Common myeloid progenitor, CD34-positive (primary cell): ENCODE data around the gene TMEM117.

Source experiments
- CTCF ChIA-PET: fragments of 350-600 bp; sonication (Branson Sonifier 250); formaldehyde crosslinking; loops from one replicate; lab custom pipeline; 2021; ENCODE audit warnings: antibody characterized with exemption; lab: Charles Lee
- POLR2A ChIA-PET: fragments of 350-600 bp; sonication (Branson Sonifier 250); formaldehyde crosslinking; loops from one replicate; lab custom pipeline; 2021; ENCODE audit warnings: antibody characterized with exemption; lab: Charles Lee
- DNase-seq, 3 donors: peaks; one replicate each; pipeline versions ENCODE4 v3.0.0 to v3.0.0-alpha.2; 2013
- H3K27ac ChIP-seq, 2 experiments: 1 replicate in 1 of 2; 2 replicates in 1 of 2; pipeline ENCODE4 v1.7.0; 2013; ENCODE audit warnings: inconsistent platforms in 2 of 2, low read length in 2 of 2, mild to moderate bottlenecking in 2 of 2, low read depth in 1 of 2, moderate library complexity in 1 of 2; ENCODE audit not compliant: severe bottlenecking in 2 of 2, insufficient read depth in 1 of 2, poor library complexity in 1 of 2
- H3K27me3 ChIP-seq, 5 experiments: replicated peaks in 2 of 5; 1 replicate in 3 of 5; 2 replicates in 2 of 5; pipeline versions ENCODE4 v1.6.1 to v1.7.0; 2013; ENCODE audit warnings: low read length in 4 of 5, mild to moderate bottlenecking in 2 of 5, moderate library complexity in 2 of 5, inconsistent platforms in 1 of 5; ENCODE audit not compliant: insufficient read depth in 5 of 5, control insufficient read depth in 4 of 5
- H3K36me3 ChIP-seq, 4 experiments: 1 replicate in 2 of 4; 2 replicates in 2 of 4; pipeline versions ENCODE4 v1.6.1 to v1.7.0; 2013; ENCODE audit warnings: low read length in 3 of 4, control low read depth in 1 of 4, mild to moderate bottlenecking in 1 of 4; ENCODE audit not compliant: control insufficient read depth in 4 of 4, insufficient read depth in 4 of 4
- H3K4me1 ChIP-seq, 4 experiments: 1 replicate in 3 of 4; 2 replicates in 1 of 4; pipeline versions ENCODE4 v1.6.1 to v1.7.1; 2013; ENCODE audit warnings: low read length in 3 of 4, mild to moderate bottlenecking in 3 of 4, control low read depth in 1 of 4, inconsistent platforms in 1 of 4, moderate library complexity in 1 of 4; ENCODE audit not compliant: control insufficient read depth in 4 of 4, insufficient read depth in 4 of 4; ENCODE audit errors: control extremely low read depth in 1 of 4
- H3K4me3 ChIP-seq, 7 experiments: 1 replicate in 4 of 7; 2 replicates in 3 of 7; pipeline versions ENCODE4 v1.5.1 to v1.7.0; 2013; ENCODE audit warnings: mild to moderate bottlenecking in 7 of 7, low read length in 6 of 7, moderate library complexity in 6 of 7, inconsistent platforms in 2 of 7, low read depth in 2 of 7, control low read depth in 1 of 7; ENCODE audit not compliant: insufficient read depth in 4 of 7, control insufficient read depth in 1 of 7; ENCODE audit errors: extremely low read depth in 1 of 7
- H3K9me3 ChIP-seq, 5 experiments: 1 replicate in 4 of 5; 2 replicates in 1 of 5; pipeline versions ENCODE4 v1.6.1 to v1.7.1; 2013; ENCODE audit warnings: low read length in 4 of 5, mild to moderate bottlenecking in 2 of 5, inconsistent platforms in 1 of 5, low read depth in 1 of 5, moderate library complexity in 1 of 5; ENCODE audit not compliant: control insufficient read depth in 4 of 5, insufficient read depth in 2 of 5; ENCODE audit errors: control extremely low read depth in 1 of 5
- WGBS: methylation state at CpG from one replicate; pipeline ENCODE4 v1.1.5; 2013; ENCODE audit not compliant: insufficient coverage; 5-methylcytosine and 5-hydroxymethylcytosine counted together

TMEM117 gene

DNA sequence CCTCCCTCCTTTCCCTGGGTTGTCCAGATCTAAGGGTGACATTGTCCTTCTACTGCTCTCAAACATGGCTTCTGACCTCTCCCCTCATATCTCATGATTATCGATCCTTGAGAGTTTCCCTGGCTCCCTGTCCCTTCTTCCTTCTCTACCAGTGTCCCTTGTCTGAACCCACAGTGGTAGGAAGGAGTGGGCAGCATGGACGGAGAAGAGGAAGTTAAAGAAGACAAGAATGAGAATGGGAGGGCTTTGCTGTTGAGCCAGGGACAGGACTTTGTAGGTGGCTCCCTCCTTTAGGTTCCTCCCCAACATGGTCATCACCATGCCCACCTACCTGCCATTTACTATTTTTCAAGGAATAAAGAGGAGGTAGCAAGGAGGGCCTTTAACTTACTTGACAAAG, 166.7 kb downstream of the TMEM117 start:
- Histone ChIP-seq H3K4me3 (no peak overlapping the region), H3K4me1 (no peaks in the 10 kb centered on the region), H3K27me3 (no peaks in the 10 kb centered on the region), H3K9me3 (peaks cover 0 to 2% (median 0%) of the 10 kb centered on the region in 5 experiments), H3K36me3 (no peaks in the 10 kb centered on the region), H3K27ac (no peak overlapping the region)
- no CpG with 5 or more reads among the region's 2 CpGs for WGBS
- DNase-seq, result no peak
- ChIA-PET POLR2A (no interaction called here), CTCF (no interaction called here)

DNA sequence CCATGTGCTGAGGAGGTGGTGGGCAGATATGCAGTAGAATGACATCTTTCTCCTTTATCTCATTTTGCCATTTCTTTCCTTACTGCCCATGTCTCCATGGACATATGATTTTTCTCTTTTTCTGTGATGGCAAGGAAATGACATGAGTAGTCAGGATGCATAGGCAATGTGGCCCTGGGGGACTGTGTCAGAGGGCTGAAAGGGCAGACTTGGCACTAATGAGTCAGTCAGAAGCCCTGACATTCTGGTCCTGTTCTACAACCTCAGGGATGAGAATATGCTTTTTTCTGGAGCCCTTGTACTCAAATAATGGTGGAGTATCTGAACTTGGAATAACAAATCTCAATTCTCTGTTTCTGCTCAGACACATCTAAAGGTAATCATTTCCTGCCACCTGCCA, 167.8 kb downstream of the TMEM117 start:
- Histone ChIP-seq H3K36me3 (peaks cover 0 to 2% (median 0%) of the 10 kb centered on the region in 4 experiments), H3K9me3 (peaks cover 0 to 5% (median 3%) of the 10 kb centered on the region in 5 experiments), H3K4me1 (no peaks in the 10 kb centered on the region), H3K4me3 (no peak overlapping the region), H3K27me3 (no peaks in the 10 kb centered on the region), H3K27ac (no peak overlapping the region)
- CTCF ChIA-PET, result no interaction called here
- POLR2A ChIA-PET, result no interaction called here
- DNase-seq, result no peak

DNA sequence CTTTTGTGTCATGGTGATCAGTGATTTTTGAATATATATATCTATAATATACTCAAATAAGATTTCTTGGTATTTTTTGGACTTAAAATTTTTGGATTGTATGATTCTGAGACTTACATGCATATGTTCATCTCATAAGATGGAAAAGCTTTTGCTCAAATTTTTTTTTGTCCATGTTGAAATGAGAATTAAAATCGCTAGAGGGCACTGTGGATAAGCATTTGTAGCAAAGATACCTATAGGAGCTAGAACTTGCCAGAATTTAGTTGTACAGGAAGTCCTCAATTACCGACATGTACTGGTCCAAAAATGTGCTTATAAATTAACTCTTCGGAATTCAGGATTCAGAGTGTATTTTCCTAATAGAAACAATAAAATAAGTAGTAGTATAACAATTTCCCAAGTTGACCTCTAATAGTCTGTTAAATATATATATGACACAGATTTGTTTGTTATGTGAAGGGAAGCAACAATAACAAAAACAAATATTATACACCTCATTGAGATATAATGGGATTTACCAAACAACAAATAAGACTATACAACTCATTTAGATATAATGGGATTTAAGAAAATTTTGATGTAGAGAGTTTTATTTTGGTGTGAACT, 179.6 kb downstream of the TMEM117 start:
- WGBS, result 0% methylated on average over 2 of the region's 3 CpGs

DNA sequence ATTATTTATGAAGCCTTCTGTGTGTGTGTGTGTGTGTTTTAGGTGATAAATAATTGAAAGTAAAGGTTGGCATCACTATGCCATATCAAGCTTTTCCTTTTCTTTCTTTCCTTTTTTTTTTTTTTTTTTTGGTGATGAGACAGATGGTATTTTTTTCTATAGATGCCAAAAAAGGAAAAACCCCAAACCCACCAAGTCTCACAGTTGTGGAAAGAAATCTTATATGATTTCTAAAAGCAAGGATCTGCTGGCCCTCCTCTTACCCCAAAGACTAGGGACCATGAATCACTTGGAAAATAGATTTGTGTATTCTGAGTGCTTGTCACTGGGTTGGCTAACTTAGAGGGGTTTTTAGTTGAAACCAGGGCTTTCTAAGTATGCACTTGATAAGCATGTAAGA, 181.3 kb downstream of the TMEM117 start:
- no peak overlapping the region for H3K27ac ChIP-seq
- no peaks in the 10 kb centered on the region for H3K27me3 ChIP-seq
- no peak for DNase-seq
- H3K4me3 ChIP-seq, result no peak overlapping the region
- H3K4me1 ChIP-seq, result peaks cover 0 to 3% (median 0%) of the 10 kb centered on the region in 4 experiments
- H3K36me3 ChIP-seq, result no peaks in the 10 kb centered on the region
- no peaks in the 10 kb centered on the region for H3K9me3 ChIP-seq
- POLR2A ChIA-PET, result no interaction called here
- CTCF ChIA-PET, result no interaction called here

More for the DNA sequence above, 179.6 kb downstream of the TMEM117 start:
- Histone ChIP-seq H3K27me3 (no peaks in the 10 kb centered on the region), H3K4me3 (no peak overlapping the region), H3K4me1 (no peaks in the 10 kb centered on the region), H3K36me3 (no peaks in the 10 kb centered on the region), H3K9me3 (no peaks in the 10 kb centered on the region), H3K27ac (no peak overlapping the region)
- ChIA-PET POLR2A (no interaction called here), CTCF (interaction anchor here (0.7 to 2.2 kb wide), 8 partner anchors 16 to 1953 kb away, joined by 3 to 7 read pairs (median 3); no protein-coding TSS in a partner anchor)
- DNase-seq, result peak; percentile 32 to 53 (median 47)

DNA sequence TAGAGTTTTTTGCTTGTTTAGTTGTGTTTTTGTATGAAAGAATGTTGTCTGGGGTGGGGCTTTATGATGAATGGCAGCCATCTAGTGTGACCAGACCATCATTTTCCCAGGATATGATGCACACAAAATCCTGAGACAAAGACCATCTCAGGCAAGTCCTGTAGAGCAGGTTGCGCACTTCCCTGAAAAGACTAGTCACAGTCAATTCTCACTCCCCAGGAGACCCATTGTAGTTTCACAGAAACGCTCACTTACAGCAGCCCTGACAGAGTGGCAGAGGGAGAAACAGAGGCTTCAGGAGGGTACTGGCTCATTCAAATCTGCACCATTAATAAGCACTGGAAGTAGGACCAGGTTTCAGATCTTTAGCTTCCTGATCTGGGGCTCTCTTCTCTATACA, 183.2 kb downstream of the TMEM117 start:
- H3K4me1 ChIP-seq, result peaks cover 0 to 3% (median 0%) of the 10 kb centered on the region in 4 experiments
- WGBS, result no CpG with 5 or more reads among the region's 2 CpGs
- no peak overlapping the region for H3K4me3 ChIP-seq
- peaks cover 0 to 2% (median 0%) of the 10 kb centered on the region in 5 experiments for H3K9me3 ChIP-seq
- DNase-seq, result no peak
- ChIA-PET CTCF (interaction anchor here (1.3 kb wide), 1 partner anchor 19 kb away, joined by 3 read pairs; no protein-coding TSS in a partner anchor), POLR2A (no interaction called here)
- H3K27ac ChIP-seq, result no peak overlapping the region
- no peaks in the 10 kb centered on the region for H3K27me3 ChIP-seq
- H3K36me3 ChIP-seq, result no peaks in the 10 kb centered on the region

DNA sequence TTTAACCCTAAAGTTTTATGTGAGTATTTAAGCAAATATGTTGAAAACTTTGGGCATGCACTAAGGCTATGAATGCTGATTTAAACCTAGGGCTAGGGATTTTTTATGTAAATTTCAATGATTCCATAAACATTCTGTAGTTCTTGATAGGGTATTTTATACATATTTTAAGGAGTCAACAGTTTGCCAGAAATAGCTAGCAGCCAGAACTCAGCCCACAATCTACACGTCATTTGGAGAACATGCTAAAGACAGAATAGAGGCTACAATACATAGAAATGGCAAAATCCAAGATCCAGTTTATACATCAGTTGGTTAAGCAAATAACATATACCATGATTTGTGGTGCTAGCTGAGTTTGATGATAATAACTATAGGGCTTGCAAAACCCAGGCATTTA, 184.7 kb downstream of the TMEM117 start:
- ChIA-PET CTCF (no interaction called here), POLR2A (no interaction called here)
- no peaks in the 10 kb centered on the region for H3K36me3 ChIP-seq
- peaks cover 0 to 2% (median 0%) of the 10 kb centered on the region in 5 experiments for H3K9me3 ChIP-seq
- no peak overlapping the region for H3K27ac ChIP-seq
- no peak overlapping the region for H3K4me3 ChIP-seq
- peaks cover 0 to 3% (median 0%) of the 10 kb centered on the region in 4 experiments for H3K4me1 ChIP-seq
- DNase-seq, result no peak
- no peaks in the 10 kb centered on the region for H3K27me3 ChIP-seq
- WGBS, result no CpG with 5 or more reads among the region's 1 CpG

DNA sequence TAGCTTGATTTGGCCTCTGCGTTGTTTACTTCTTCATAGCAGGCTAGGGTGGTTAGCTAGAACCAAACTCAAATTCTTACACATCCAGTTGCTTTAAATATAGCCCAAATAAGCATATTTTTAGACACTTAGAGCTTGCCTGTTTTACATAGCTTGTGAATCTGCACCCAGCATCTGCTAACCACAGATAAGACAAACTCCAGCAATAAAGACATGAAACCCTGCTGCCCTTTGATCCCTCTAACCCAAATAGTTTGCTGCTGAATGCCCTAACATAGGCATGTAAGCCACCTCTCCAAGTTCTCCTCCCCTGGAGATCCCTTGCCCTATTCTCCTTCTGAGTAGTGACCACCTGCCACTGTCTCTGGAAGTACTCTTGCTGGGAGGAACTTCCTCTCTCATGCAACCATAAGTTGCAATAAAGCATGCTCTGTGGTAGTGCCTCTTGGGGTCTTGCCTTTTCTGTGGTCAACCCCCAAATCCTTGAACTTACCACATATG, 185.6 kb downstream of the TMEM117 start:
- H3K9me3 ChIP-seq, result peaks cover 0 to 2% (median 0%) of the 10 kb centered on the region in 5 experiments
- H3K4me3 ChIP-seq, result no peak overlapping the region
- H3K27me3 ChIP-seq, result no peaks in the 10 kb centered on the region
- peak in 1 of 3 donors; percentile 5 for DNase-seq
- no peaks in the 10 kb centered on the region for H3K36me3 ChIP-seq
- H3K27ac ChIP-seq, result no peak overlapping the region
- ChIA-PET CTCF (no interaction called here), POLR2A (no interaction called here)
- H3K4me1 ChIP-seq, result peaks cover 0 to 3% (median 0%) of the 10 kb centered on the region in 4 experiments
- WGBS, result 80% methylated on average over 1 of the region's 1 CpG
